Breast epithelium (tissue), 3 donors: ENCODE measurements around the gene ITGA8.

Experiments used
- CTCF ChIP-seq, 3 donors: fragments of 450-650 bp; IDR thresholded peaks; one replicate each; pipeline ENCODE4 v1.5.1; 2016 to 2017; ENCODE audit warnings: antibody characterized with exemption in 3 of 3, mild to moderate bottlenecking in 3 of 3, moderate library complexity in 3 of 3
- POLR2A ChIP-seq: fragments of 450-650 bp; IDR thresholded peaks from one replicate; pipeline ENCODE4 v1.6.1; 2016; ENCODE audit warnings: antibody characterized with exemption, mild to moderate bottlenecking, moderate library complexity

DNA sequence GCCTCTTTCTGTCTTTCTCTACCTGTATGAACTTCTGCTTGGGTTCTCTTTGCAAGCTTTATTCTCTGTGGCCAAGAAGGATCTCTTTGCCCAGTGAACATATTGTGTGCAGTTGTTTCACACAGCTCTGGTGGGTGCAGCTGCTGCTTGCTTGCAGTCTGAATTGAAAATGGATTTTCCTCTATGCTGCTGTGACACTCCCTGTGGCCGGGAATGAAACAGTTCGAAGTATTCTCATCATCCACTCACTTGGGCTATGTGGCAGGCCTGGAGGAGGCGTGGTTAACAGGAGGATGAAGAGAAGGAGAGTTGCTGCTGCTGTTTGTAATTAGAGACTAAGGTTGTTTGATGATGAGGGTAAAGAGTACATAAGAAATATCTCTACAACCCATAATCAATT lies 28.4 kb upstream of the ITGA8 start:
- TF ChIP-seq CTCF (IDR thresholded peaks at IDR 0.05), result no peak
- TF ChIP-seq POLR2A, result no peak
